Measurements from ENCODE around the gene CHGA. TPM values are rescaled to one million over a fixed set of nuclear protein-coding genes. Genes with fewer than 3 reads are reported as not detected.

CHGA gene
- total RNA-seq, 1 donor from 2014 or later, result not detected

- DNase-seq (ENCODE audit: low spot score in 2 of 2, unreplicated experiment in 2 of 2), result no peak
- Mint-ChIP-seq H3K36me3 (peaks cover 10% of the 10 kb centered on the region), H3K4me1 (no peaks in the 10 kb centered on the region), H3K9me3 (peaks cover 20% of the 10 kb centered on the region), H3K27me3 (ENCODE audit: low read depth) (no peaks in the 10 kb centered on the region), H3K27ac (no peak overlapping the region), H3K4me3 (no peak overlapping the region)
- no peak for TF ChIP-seq CTCF (IDR thresholded peaks at IDR 0.05; ENCODE audit: unreplicated experiment)
Observed at GRCh38 chr14:92971601-92972180, 48.7 kb downstream of the CHGA start.

DNA sequence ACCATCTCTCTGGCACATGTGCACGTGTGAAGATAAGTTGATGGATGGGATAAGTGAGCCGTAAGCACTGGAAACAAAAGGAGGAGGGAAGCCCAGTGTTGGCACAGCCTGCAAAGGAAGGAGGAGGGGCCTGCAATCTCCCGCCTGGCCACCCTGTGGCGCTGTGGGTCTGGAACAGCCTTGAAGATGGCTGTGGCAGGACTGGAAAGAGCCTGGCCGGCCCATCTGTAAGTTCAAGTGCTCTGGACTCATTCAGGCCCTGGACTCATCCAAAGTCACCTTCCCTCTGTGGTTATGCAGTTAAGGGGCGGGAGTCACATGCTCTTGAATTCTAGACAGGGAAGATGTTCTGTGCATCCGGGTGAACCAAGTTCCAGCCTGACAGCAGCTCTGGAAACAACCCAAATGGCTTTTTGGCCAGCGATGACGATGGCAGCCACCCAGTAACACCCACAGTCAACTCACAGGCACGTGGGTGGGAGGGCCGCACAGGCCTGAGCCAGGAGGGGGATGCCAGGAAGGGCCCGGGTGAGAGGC lies 50.4 kb downstream of the CHGA start:
- Mint-ChIP-seq H3K9me3 (peaks cover 23% of the 10 kb centered on the region), H3K4me1 (no peaks in the 10 kb centered on the region), H3K27ac (no peak overlapping the region), H3K36me3 (peaks cover 25% of the 10 kb centered on the region), H3K27me3 (ENCODE audit: low read depth) (no peaks in the 10 kb centered on the region), H3K4me3 (no peak overlapping the region)
- TF ChIP-seq CTCF (IDR thresholded peaks at IDR 0.05; ENCODE audit: unreplicated experiment), result peak; percentile 30
- DNase-seq (ENCODE audit: low spot score in 2 of 2, unreplicated experiment in 2 of 2), result no peak

GRCh38 chr14:92973798-92974372 lies 50.9 kb downstream of the CHGA start:
- no peak for TF ChIP-seq CTCF (IDR thresholded peaks at IDR 0.05; ENCODE audit: unreplicated experiment)
- H3K9me3 Mint-ChIP-seq, result peaks cover 24% of the 10 kb centered on the region
- DNase-seq (ENCODE audit: low spot score in 2 of 2, unreplicated experiment in 2 of 2), result no peak
- no peaks in the 10 kb centered on the region for H3K27me3 Mint-ChIP-seq (ENCODE audit: low read depth)
- H3K36me3 Mint-ChIP-seq, result peaks cover 25% of the 10 kb centered on the region
- no peak overlapping the region for H3K4me3 Mint-ChIP-seq
- H3K27ac Mint-ChIP-seq, result no peak overlapping the region
- no peaks in the 10 kb centered on the region for H3K4me1 Mint-ChIP-seq

- TF ChIP-seq CTCF (IDR thresholded peaks at IDR 0.05; ENCODE audit: unreplicated experiment), result no peak
- Mint-ChIP-seq H3K4me3 (no peak overlapping the region), H3K36me3 (peaks cover 32% of the 10 kb centered on the region), H3K27me3 (ENCODE audit: low read depth) (no peaks in the 10 kb centered on the region), H3K4me1 (no peaks in the 10 kb centered on the region), H3K27ac (no peak overlapping the region), H3K9me3 (peaks cover 32% of the 10 kb centered on the region)
- DNase-seq (ENCODE audit: low spot score in 2 of 2, unreplicated experiment in 2 of 2), result no peak
Observed at GRCh38 chr14:92974541-92975345, 51.8 kb downstream of the CHGA start.

- peaks cover 32% of the 10 kb centered on the region for H3K9me3 Mint-ChIP-seq
- H3K4me1 Mint-ChIP-seq, result no peaks in the 10 kb centered on the region
- H3K27ac Mint-ChIP-seq, result no peak overlapping the region
- H3K27me3 Mint-ChIP-seq (ENCODE audit: low read depth), result no peaks in the 10 kb centered on the region
- H3K36me3 Mint-ChIP-seq, result peaks cover 38% of the 10 kb centered on the region
- no peak for DNase-seq (ENCODE audit: low spot score in 2 of 2, unreplicated experiment in 2 of 2)
- TF ChIP-seq CTCF (IDR thresholded peaks at IDR 0.05; ENCODE audit: unreplicated experiment), result no peak
- H3K4me3 Mint-ChIP-seq, result no peak overlapping the region
Observed at GRCh38 chr14:92976268-92976667, 53.3 kb downstream of the CHGA start.
